Nephron (organoid): Measurements from ENCODE around the gene HERC2.

Experiments used
- H3K27ac Mint-ChIP-seq, 3 experiments: 2 replicates each; pipeline ENCODE4 v1.8.0; 2020; ENCODE audit warnings: mixed read lengths in 3 of 3, mild to moderate bottlenecking in 2 of 3, moderate library complexity in 1 of 3
- H3K27me3 Mint-ChIP-seq: 2 replicates; pipeline ENCODE4 v1.8.0; 2021; ENCODE audit warnings: low read depth, mild to moderate bottlenecking, moderate library complexity, mixed read lengths
- H3K36me3 Mint-ChIP-seq: 2 replicates; pipeline ENCODE4 v1.8.0; 2020; ENCODE audit warnings: low read depth, mixed read lengths
- H3K4me1 Mint-ChIP-seq: 2 replicates; pipeline ENCODE4 v1.8.0; 2020; ENCODE audit warnings: mixed read lengths
- H3K4me3 Mint-ChIP-seq, 3 experiments: 2 replicates each; pipeline ENCODE4 v1.8.0; 2020; ENCODE audit warnings: mild to moderate bottlenecking in 3 of 3, mixed read lengths in 3 of 3, moderate library complexity in 2 of 3
- H3K9me3 Mint-ChIP-seq: 2 replicates; pipeline ENCODE4 v1.8.0; 2020; ENCODE audit warnings: mixed read lengths
- CTCF ChIP-seq, 3 experiments: fragments of 200-600 bp; sonication (generic); IDR thresholded peaks; one replicate each; pipeline ENCODE4 v1.5.0; 2021; ENCODE audit warnings: antibody characterized with exemption in 3 of 3; ENCODE audit not compliant: unreplicated experiment in 3 of 3

HERC2 gene

DNA sequence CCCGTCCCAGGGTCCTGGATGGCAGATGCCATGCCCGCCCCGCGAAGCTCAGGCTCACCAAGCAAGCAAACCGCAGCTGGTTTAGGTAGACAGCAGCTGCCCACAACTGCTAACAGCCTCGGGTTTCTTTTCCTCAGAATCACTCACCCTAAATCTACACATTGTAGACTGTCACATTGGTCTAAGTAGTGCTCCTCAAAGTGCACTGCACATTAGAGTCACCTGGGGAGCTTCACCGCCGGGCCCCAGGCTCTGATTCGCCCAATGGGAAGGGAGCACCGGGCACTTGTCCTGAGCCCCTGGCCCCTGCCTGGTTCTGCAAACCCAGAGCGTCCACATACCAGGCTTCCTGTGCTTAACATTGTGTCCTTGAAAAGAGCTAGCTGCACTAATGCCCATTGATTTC, 223.6 kb downstream of the HERC2 start:
- Mint-ChIP-seq H3K27ac (peak overlapping the region; percentile 66 to 86 (median 77)), H3K36me3 (no peaks in the 10 kb centered on the region), H3K27me3 (peaks cover 48% of the 10 kb centered on the region), H3K4me3 (peak overlapping the region; percentile 81 to 88 (median 84)), H3K4me1 (peaks cover 35% of the 10 kb centered on the region), H3K9me3 (peaks cover 5% of the 10 kb centered on the region)
- TF ChIP-seq CTCF (IDR thresholded peaks at IDR 0.05; ENCODE audit: unreplicated experiment in 3 of 3): no peak

- H3K36me3 Mint-ChIP-seq: no peaks in the 10 kb centered on the region
- peaks cover 37% of the 10 kb centered on the region for H3K4me1 Mint-ChIP-seq
- peak overlapping the region; percentile 66 to 86 (median 77) for H3K27ac Mint-ChIP-seq
- peak overlapping the region; percentile 81 to 88 (median 84) for H3K4me3 Mint-ChIP-seq
- peaks cover 5% of the 10 kb centered on the region for H3K9me3 Mint-ChIP-seq
- H3K27me3 Mint-ChIP-seq: peaks cover 53% of the 10 kb centered on the region
- no peak for TF ChIP-seq CTCF (IDR thresholded peaks at IDR 0.05; ENCODE audit: unreplicated experiment in 3 of 3)
Measured at GRCh38 chr15:28097656-28098359, 224.2 kb downstream of the HERC2 start.

DNA sequence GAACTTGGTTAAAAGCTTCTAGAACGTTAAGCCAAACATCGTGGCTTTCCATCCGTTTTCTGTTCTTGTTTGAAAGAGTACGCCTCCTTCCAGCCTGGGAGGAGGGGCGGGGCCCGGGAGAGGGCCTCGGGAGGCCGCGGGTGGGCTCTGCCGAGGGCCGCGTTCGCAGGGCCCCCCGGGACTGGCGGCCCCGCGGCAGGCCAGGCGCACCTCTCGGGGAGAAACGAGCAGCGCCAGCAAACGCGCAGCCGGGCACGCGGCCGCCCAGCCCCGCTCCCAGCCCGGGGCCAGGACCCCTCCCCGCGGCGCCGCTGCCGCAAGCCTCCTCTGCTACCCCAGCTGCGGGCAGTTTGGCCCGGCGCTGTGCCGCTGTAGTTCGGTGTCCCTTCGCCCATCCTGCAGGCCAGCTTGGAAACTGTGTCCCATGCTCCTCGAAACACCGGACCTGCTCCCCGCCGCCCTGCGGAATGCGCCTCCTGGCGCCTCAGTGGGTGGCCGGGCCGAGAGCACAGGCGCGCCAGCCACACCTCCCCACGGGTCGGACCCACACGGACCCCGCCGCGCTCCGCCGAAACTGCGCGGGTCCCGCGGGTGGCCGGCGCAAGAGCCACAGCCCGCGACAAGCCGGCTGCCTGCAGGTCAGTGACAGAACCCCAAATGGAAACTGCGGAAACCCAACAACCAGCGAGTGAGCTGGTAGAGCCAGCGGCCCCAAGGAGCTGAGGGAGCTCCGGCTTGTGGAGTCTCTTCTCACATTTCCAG, 225.1 kb downstream of the HERC2 start:
- no peak for TF ChIP-seq CTCF (IDR thresholded peaks at IDR 0.05; ENCODE audit: unreplicated experiment in 3 of 3)
- no peaks in the 10 kb centered on the region for H3K36me3 Mint-ChIP-seq
- peaks cover 11% of the 10 kb centered on the region for H3K9me3 Mint-ChIP-seq
- H3K4me3 Mint-ChIP-seq: peak overlapping the region; percentile 84 to 92 (median 91)
- peaks cover 40% of the 10 kb centered on the region for H3K4me1 Mint-ChIP-seq
- H3K27me3 Mint-ChIP-seq: peaks cover 56% of the 10 kb centered on the region
- H3K27ac Mint-ChIP-seq: peak overlapping the region in 1 of 3 experiments; percentile 94

DNA sequence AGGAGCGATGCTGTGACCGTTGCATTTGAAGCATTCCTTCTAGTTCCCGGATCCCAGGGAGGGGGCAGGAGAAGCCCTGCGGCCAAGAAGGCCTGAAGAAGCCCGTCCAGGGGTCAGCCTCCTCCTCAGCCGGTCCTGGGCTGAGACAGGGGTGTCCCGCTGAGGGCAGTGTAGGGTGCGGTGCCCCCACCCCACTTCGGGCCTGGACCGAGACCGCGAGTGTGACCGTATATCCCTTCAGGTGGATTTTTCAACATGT, 225.6 kb downstream of the HERC2 start:
- Mint-ChIP-seq H3K27ac (peak overlapping the region; percentile 80 to 94 (median 83)), H3K36me3 (no peaks in the 10 kb centered on the region), H3K4me3 (peak overlapping the region; percentile 84 to 92 (median 91)), H3K4me1 (peaks cover 40% of the 10 kb centered on the region), H3K27me3 (peaks cover 59% of the 10 kb centered on the region), H3K9me3 (peaks cover 12% of the 10 kb centered on the region)
- no peak for TF ChIP-seq CTCF (IDR thresholded peaks at IDR 0.05; ENCODE audit: unreplicated experiment in 3 of 3)

- H3K4me3 Mint-ChIP-seq: peak overlapping the region; percentile 84 to 92 (median 91)
- H3K27me3 Mint-ChIP-seq: peaks cover 53% of the 10 kb centered on the region
- H3K9me3 Mint-ChIP-seq: peaks cover 24% of the 10 kb centered on the region
- peaks cover 34% of the 10 kb centered on the region for H3K4me1 Mint-ChIP-seq
- peaks cover 11% of the 10 kb centered on the region for H3K36me3 Mint-ChIP-seq
- no peak for TF ChIP-seq CTCF (IDR thresholded peaks at IDR 0.05; ENCODE audit: unreplicated experiment in 3 of 3)
- H3K27ac Mint-ChIP-seq: peak overlapping the region in 2 of 3 experiments; percentile 83 to 94
Measured at GRCh38 chr15:28094732-28095521, 227.1 kb downstream of the HERC2 start.
